GM18519 (cell line): ENCODE results near the gene PIH1D1.

ENCODE experiments used
- ATAC-seq: cut with Tn5 transposase; IDR thresholded peaks from one replicate; pipeline ENCODE4 v1.9.1; 2021; ENCODE audit warnings: mild to moderate bottlenecking, moderate library complexity; ENCODE audit not compliant: unreplicated experiment, low FRiP score

Gene PIH1D1

GRCh38 chr19:49437231-49437630 is 14.4 kb downstream of the PIH1D1 start:
- no peak for ATAC-seq

- ATAC-seq, result no peak
These were observed 15.1 kb downstream of the PIH1D1 start for GRCh38 chr19:49436381-49437017.

GRCh38 chr19:49435670-49436069 is 15.9 kb downstream of the PIH1D1 start:
- no peak for ATAC-seq

- no peak for ATAC-seq
These were observed 16.6 kb downstream of the PIH1D1 start for GRCh38 chr19:49434907-49435583.

- no peak for ATAC-seq
These were observed 18.2 kb downstream of the PIH1D1 start for GRCh38 chr19:49433240-49433901.

GRCh38 chr19:49432141-49433073 is 19.2 kb downstream of the PIH1D1 start:
- no peak for ATAC-seq

- ATAC-seq, result no peak
These were observed 20.3 kb downstream of the PIH1D1 start for GRCh38 chr19:49431330-49431749.

- no peak for ATAC-seq
These were observed 20.8 kb downstream of the PIH1D1 start for GRCh38 chr19:49430678-49431329.

- no peak for ATAC-seq
These were observed 21.4 kb downstream of the PIH1D1 start for GRCh38 chr19:49430172-49430677.

GRCh38 chr19:49428547-49429451 is 22.8 kb downstream of the PIH1D1 start:
- ATAC-seq, result no peak

- no peak for ATAC-seq
These were observed 23.6 kb downstream of the PIH1D1 start for GRCh38 chr19:49427855-49428546.

GRCh38 chr19:49427339-49427738 is 24.3 kb downstream of the PIH1D1 start:
- no peak for ATAC-seq

GRCh38 chr19:49425922-49426592 is 25.6 kb downstream of the PIH1D1 start:
- no peak for ATAC-seq

GRCh38 chr19:49425178-49425577 is 26.4 kb downstream of the PIH1D1 start, which contains the start of gene GFY:
Gene GFY, plus strand, starts transcription at chr19:49425388. Its CDS starts 1,043 bp downstream, at chr19:49426431.
- no peak for ATAC-seq

- ATAC-seq, result no peak
These were observed 27.7 kb downstream of the PIH1D1 start for GRCh38 chr19:49423985-49424303.

GRCh38 chr19:49423071-49423984 is 28.3 kb downstream of the PIH1D1 start, which contains the start of gene PTH2:
Gene PTH2, minus strand, starts transcription at chr19:49423441. Its CDS starts 102 bp downstream, at chr19:49423339.
- ATAC-seq, result no peak
